ENCODE measurements around the gene CCSAP.
A peak's percentile ranks its signal among the peaks of the same experiment; 100 is the strongest.
"Not testable (repeated sequence)": the region's sequence is repeated elsewhere in the genome, so short reads cannot be mapped to it uniquely, and the experiment has no call there.

Gene CCSAP, protein sequence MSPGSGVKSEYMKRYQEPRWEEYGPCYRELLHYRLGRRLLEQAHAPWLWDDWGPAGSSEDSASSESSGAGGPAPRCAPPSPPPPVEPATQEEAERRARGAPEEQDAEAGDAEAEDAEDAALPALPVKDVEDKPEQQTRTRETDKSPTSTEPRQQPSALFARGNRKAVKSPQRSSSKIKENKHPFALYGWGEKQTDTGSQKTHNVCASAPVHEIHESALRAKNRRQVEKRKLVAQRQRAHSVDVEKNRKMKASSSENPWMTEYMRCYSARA

DNA sequence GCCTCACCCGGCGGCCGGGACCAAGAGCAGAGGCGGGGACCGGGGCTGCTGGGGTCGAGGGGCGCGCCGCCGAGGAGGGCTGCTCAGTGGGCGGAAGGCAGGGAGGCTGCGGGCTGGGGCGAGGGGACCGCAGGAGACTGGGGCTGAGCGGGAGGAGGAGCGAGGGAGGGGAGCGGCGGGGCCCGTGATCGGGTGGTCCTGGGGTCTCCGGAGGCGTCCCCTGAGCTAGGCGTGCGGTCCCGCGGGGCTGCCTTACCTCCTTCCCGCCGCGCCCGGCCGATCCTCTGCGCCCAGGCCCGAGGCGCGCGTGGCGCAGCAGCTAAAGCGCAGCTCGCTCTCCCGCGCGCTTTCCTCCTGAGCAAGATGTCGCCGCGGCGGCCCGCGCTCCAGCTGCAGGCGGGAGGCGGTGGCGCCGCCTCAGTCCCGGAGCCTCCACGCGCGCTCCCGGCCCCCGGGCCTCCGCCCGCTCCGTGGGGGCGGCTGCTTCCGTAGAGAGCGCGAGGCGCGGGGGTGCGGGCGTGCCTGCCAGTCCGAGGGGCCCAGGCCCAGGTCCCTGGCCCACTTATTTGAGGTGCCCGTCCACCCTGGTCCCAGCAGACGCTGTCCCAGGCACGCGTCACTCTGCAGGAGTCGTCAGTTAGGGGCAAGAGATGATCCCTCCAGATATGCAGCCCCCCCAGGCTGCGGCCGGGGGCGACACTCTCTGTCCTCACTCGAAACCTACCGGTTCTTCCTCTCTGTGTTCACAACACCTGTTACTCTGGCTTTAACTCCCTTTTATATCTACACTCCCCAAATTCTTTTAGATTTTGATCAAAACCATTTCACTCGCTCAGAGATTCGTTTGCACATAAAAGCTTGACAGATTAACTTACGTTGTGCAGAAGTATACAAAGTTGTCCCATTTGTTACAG is at the start of gene CCSAP:
Gene CCSAP (minus strand): TSS at position 392 of the 914 bp plus-strand sequence. CDS start 582 bp downstream, outside the sequence.
- DNase-seq (ENCODE audit: low read depth), result peak; percentile 45

DNA sequence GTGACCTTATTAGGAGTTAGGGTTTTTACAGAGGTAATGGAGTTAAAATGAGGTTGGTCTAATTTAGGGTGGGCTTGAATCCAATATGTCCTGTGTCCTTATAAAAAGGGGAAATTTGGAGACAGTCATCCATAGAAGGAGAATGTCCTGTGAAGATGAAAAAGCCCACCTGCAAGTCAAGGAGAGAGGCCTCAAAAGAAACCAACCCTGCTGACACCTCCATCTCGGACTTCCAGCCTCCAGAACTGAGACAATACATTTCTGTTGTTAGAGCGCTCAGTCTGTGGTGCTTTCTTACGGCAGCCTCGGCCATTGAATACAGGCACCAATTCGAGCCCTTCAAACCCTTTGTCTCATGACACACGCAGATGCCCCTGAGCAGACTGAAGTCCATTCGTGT is 47.3 kb upstream of the CCSAP start:
- no peak for DNase-seq (ENCODE audit: low read depth)

- no peak for DNase-seq (ENCODE audit: low read depth)
Observed at GRCh38 chr1:229388897-229389580, 46.2 kb upstream of the CCSAP start.

DNA sequence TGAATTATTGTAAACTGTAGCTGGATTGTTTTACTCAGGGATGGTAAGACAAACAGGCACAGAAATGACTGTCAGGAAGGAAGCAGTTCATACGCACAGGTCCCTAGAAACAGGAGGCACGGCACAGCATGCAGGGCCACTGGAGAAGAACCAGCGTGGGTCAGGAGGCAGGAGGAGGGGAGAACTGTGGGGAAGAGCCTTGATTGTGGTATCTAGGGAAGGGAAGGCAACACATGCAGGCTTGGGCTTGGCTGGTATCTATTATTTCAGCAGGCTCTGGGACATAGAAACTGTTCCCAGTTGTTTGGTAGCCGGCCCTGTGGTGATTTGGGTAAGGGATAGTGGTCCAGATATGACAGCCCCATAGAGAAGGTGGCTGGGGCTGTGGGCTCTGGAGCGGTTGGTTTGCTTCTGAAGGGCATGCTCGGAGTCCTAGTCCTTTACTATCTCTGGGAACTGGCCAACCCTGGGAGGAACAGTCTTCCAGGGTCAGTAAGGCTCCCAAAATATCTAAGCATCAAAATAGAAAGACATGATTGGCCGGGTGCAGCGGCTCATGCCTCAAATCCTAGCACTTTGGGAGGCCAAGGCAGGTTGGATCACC is 43.1 kb upstream of the CCSAP start:
- DNase-seq (ENCODE audit: low read depth), result no peak

GRCh38 chr1:229384822-229385221 is 42.0 kb upstream of the CCSAP start:
- no peak for DNase-seq (ENCODE audit: low read depth)

- DNase-seq (ENCODE audit: low read depth), result no peak
Observed at GRCh38 chr1:229383961-229384360, 41.1 kb upstream of the CCSAP start.

DNA sequence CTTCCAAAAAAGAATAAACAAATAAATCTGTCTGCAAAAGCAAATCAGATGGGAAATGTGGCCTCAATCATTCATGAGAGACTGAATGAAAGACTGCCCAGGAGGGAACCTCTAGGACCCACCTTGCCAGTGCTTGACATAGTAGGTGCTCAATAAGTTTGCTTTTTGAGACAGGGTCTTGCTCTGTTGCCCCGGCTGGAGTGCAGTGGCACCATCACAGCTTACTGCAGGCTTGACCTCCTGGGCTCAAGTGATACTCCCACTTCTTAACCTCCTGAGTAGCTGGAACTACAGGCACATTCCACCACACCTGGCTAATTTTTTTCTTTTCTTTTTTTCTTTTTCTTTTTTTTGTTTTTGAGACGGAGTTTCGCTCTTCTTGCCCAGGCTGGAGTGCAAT is 40.3 kb upstream of the CCSAP start:
- DNase-seq (ENCODE audit: low read depth), result no peak

DNA sequence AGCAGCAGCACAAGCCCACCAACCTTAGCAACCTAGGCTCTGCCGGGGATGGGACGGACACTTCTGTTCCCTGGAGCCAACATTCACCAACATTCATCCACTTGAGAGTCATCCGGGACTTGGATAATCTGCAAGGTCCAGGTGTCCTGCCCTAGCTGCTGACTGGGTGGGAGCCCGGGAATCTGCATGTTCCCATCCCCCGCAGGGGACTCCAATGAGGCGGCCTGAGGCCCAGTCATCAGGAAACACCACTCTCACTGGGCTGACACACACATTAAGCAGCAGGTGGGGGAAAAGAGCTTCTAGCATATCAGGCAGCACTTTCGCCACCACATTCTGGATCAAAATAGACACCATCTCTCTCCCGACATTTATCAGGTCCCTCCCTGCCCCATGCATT is 38.4 kb upstream of the CCSAP start:
- DNase-seq (ENCODE audit: low read depth), result no peak

- DNase-seq (ENCODE audit: low read depth), result no peak
Observed at GRCh38 chr1:229380536-229381160, 37.8 kb upstream of the CCSAP start.

- no peak for DNase-seq (ENCODE audit: low read depth)
Observed at GRCh38 chr1:229379846-229380245, 37.0 kb upstream of the CCSAP start.

- DNase-seq (ENCODE audit: low read depth), result no peak
Observed at GRCh38 chr1:229378586-229379367, 35.9 kb upstream of the CCSAP start.

GRCh38 chr1:229378035-229378434 is 35.2 kb upstream of the CCSAP start:
- not testable (repeated sequence) for DNase-seq (ENCODE audit: low read depth)

GRCh38 chr1:229377429-229377828 is 34.6 kb upstream of the CCSAP start:
- no peak for DNase-seq (ENCODE audit: low read depth)

- DNase-seq (ENCODE audit: low read depth), result no peak
Observed at GRCh38 chr1:229376521-229376920, 33.7 kb upstream of the CCSAP start.

DNA sequence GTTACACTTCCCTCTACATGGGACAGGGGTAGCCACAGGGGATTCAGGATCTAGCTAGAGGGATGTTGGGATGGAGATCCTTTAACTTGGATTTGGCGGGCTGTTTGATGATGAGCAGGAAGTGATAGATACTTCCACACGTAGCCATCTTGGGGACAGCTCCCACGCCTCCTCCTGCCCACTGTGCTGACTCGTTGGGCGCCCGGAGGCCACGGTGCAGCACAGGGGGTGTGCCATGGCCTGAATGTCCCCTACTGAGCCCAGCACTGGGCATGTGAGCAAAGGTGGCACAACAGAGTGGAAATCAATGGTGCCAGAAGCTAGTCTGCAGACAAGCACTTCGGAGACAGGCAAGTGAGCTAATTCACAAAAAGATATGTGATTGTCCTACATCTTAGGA is 31.6 kb upstream of the CCSAP start:
- no peak for DNase-seq (ENCODE audit: low read depth)

DNA sequence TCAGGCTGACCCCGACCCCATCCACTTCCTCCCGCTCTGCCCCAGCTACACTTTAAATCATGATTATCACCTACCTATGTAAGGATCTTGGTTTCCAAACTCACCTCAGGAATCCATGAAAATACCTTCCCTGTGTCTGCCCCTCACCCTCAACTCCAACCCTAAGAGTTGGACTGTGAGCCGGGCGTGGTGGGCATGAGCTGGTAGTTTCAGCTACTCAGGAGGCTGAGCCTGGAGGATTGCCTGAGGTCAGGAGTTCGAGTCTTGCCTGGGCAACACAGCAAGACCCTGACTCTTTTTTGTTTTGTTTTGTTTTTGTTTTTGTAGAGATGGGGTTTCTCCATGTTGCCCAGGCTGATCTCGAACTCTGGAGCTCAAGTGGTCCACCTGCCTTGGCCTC is 30.5 kb upstream of the CCSAP start:
- DNase-seq (ENCODE audit: low read depth), result no peak

DNA sequence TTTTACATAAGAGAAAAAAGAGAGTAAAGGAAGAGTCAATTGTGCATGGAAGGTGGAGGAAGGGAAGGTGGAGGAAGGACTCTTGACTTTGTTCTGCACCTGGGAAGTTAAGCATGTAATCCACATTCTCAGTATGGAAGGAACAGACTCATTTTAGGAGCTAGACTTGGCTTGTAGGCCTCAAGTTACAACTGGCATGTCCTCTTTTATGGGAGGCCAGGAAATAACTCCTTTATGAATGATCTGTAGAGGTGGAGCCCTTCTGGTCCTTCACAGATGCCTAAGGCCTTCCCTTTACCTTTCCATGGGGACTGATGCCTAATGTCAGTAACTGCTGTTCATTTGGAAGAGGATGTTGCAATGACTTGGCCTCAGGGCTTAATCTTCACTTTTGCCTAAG is 29.4 kb upstream of the CCSAP start:
- DNase-seq (ENCODE audit: low read depth), result no peak

- no peak for DNase-seq (ENCODE audit: low read depth)
Observed at GRCh38 chr1:229371624-229372023, 28.8 kb upstream of the CCSAP start.

DNA sequence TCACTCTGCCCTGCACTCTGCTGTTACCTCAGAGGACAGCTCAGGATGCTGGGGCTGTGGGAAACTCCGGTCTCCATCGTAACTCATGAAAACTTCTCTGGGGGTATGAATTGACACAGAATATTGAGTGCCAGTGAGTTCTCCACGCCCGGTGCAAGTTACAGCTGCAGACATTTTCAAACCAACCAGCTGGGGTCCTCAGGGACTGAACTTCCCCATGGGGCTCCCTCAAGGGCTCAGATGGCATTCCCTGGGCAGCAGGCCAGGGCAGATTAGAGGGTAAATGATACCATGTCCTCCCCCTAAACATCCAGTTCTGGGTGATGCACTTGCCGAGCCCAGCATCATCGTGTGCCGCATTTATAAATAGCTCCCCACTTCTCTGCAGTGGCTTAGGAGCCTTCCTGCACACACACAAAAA is 27.8 kb upstream of the CCSAP start:
- DNase-seq (ENCODE audit: low read depth), result no peak

GRCh38 chr1:229368347-229368746 is 25.5 kb upstream of the CCSAP start:
- DNase-seq (ENCODE audit: low read depth), result no peak

GRCh38 chr1:229365569-229365968 is 22.7 kb upstream of the CCSAP start:
- DNase-seq (ENCODE audit: low read depth), result no peak
